ENCODE data around the gene ATP2B2.

GRCh38 chr3:10532939-10533736 is 27.8 kb upstream of the ATP2B2 start:
- TF ChIP-seq CTCF (conservative IDR thresholded peaks at IDR 0.05; ENCODE audit: low read depth in 2 of 2) (no peak), STAT1 (IDR thresholded peaks at IDR 0.05; ENCODE audit: unreplicated experiment) (no peak), ZNF114 (CRISPR knock-in tag; IDR thresholded peaks at IDR 0.05) (no peak), CREB1 (CRISPR knock-in tag; IDR thresholded peaks at IDR 0.05; ENCODE audit: low read depth) (no peak), REST (IDR thresholded peaks at IDR 0.05; ENCODE audit: unreplicated experiment) (no peak), POLR2AphosphoS5 (IDR thresholded peaks at IDR 0.05; ENCODE audit: low read depth) (no peak), JUNB (IDR thresholded peaks at IDR 0.05; ENCODE audit: unreplicated experiment) (no peak), EZH2 (IDR thresholded peaks at IDR 0.05; ENCODE audit: low read depth, unreplicated experiment) (no peak), EZH2phosphoT487 (IDR thresholded peaks at IDR 0.05; ENCODE audit: unreplicated experiment) (no peak), ETS1 (IDR thresholded peaks at IDR 0.05) (no peak), ZNF331 (CRISPR knock-in tag; IDR thresholded peaks at IDR 0.05; ENCODE audit: low read depth) (no peak)

All from GM23338 (cell line).